Suprapubic skin (tissue), 4 donors: Measurements from ENCODE around the gene C2orf81. TPM values are rescaled to one million over a fixed set of nuclear protein-coding genes. Genes with fewer than 3 reads are reported as not detected.
"Not testable (repeated sequence)": the region's sequence is repeated elsewhere in the genome, so short reads cannot be mapped to it uniquely, and the experiment has no call there.

Experiments used
- DNase-seq, 2 donors: peaks; one replicate each; pipeline ENCODE4 v3.0.0-alpha.2; 2019; ENCODE audit warnings: low spot score in 2 of 2
- H3K27ac ChIP-seq: fragments of 200-600 bp; sonication (generic); one replicate; pipeline ENCODE4 v1.5.1; 2019
- H3K27me3 ChIP-seq: fragments of 200-600 bp; sonication (generic); one replicate; pipeline ENCODE4 v1.5.1; 2019
- H3K36me3 ChIP-seq: fragments of 200-600 bp; sonication (generic); one replicate; pipeline ENCODE4 v1.5.1; 2019
- H3K4me1 ChIP-seq: fragments of 200-600 bp; sonication (generic); one replicate; pipeline ENCODE4 v1.5.1; 2019
- H3K4me3 ChIP-seq: fragments of 200-600 bp; sonication (generic); one replicate; pipeline ENCODE4 v1.5.1; 2019; ENCODE audit warnings: mild to moderate bottlenecking
- H3K9me3 ChIP-seq: fragments of 200-600 bp; sonication (generic); one replicate; pipeline ENCODE4 v1.5.1; 2019
- EP300 ChIP-seq: sonication (generic); formaldehyde crosslinking; IDR thresholded peaks from one replicate; pipeline ENCODE4 v1.6.1; 2017; ENCODE audit warnings: antibody characterized with exemption
- POLR2A ChIP-seq, 2 donors: fragments of 450-650 bp; IDR thresholded peaks; one replicate each; pipeline ENCODE4 v1.6.1; 2017; ENCODE audit warnings: antibody characterized with exemption in 2 of 2, mild to moderate bottlenecking in 2 of 2, moderate library complexity in 2 of 2
- POLR2AphosphoS5 ChIP-seq, 3 donors: sonication (generic); formaldehyde crosslinking; IDR thresholded peaks; one replicate each; pipeline ENCODE4 v1.6.1; 2017; ENCODE audit warnings: antibody characterized with exemption in 3 of 3
- whole genome bisulfite sequencing: methylation state at CpG from one replicate; pipeline ENCODE4 v1.1.5; 2018; 5-methylcytosine and 5-hydroxymethylcytosine counted together
- total RNA-seq, 4 donors: library from RNA; depleted of rRNA; stranded (reverse); fragments of >200 nt; gene quantifications; one replicate each; pipeline ENCODE4 v1.1.0, GENCODE V29; 2016
- TF ChIP-seq, protein P1 (sequence below), 2 donors: fragments of 200-600 bp in 1 of 2; fragments of 450-650 bp in 1 of 2; sonication (generic) in 1 of 2; IDR thresholded peaks; one replicate each; pipeline ENCODE4 v1.5.1; 2016 to 2019; ENCODE audit warnings: antibody characterized with exemption in 2 of 2, mild to moderate bottlenecking in 1 of 2, moderate library complexity in 1 of 2

Gene C2orf81
- total RNA-seq, 4 donors from 2014 or later = 0.87 to 2.1 (median 1.4) TPM

DNA sequence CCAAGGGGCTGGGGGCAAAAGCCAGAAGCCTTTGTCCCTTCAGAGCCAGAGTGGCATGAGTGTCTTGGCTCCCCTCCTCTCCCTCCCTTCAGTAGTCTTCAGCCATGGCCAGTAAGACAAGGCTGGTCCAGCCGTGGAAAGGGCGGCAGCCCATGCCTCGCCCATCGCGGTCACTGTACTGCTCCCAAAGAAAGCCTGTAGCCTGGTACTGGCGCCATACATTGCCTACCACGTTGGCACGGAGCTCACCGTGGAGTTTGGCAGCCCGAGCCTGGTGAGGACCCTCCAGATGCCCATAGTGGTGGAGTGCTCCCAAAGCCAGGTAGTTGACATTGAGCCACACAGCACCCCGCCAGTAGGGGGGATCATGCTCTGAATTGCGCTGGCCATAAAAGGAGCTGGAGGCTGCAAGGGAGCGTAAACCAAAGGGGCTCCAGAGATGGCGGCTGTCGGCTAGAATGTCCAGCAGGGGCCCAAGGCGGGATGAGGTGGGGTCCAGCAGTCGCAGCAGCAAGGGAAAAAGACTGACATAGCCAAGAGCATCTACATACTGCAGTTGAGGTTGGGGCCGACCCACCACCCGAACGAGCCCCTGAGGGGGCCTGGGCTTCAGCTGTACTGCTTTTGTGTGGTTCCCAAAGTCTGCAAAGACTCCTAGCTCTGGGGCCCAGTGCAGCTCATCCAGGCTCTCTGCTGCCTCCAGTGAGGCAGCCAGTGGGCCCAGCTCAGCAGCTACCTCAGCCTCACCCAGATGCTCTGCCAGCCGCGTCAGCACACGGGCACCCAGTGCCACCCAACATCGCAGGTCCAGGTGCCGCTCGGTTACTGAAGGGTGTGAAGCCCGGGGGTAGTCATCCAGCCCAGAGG lies 40.0 kb upstream of the C2orf81 start:
- Histone ChIP-seq H3K4me3 (no peak overlapping the region), H3K27me3 (no peaks in the 10 kb centered on the region), H3K9me3 (no peaks in the 10 kb centered on the region), H3K27ac (no peak overlapping the region), H3K4me1 (peaks cover 39% of the 10 kb centered on the region), H3K36me3 (peaks cover 22% of the 10 kb centered on the region)
- no peak for DNase-seq
- WGBS = 93% methylated on average over 18 of the region's 27 CpGs
- TF ChIP-seq, protein P1, sequence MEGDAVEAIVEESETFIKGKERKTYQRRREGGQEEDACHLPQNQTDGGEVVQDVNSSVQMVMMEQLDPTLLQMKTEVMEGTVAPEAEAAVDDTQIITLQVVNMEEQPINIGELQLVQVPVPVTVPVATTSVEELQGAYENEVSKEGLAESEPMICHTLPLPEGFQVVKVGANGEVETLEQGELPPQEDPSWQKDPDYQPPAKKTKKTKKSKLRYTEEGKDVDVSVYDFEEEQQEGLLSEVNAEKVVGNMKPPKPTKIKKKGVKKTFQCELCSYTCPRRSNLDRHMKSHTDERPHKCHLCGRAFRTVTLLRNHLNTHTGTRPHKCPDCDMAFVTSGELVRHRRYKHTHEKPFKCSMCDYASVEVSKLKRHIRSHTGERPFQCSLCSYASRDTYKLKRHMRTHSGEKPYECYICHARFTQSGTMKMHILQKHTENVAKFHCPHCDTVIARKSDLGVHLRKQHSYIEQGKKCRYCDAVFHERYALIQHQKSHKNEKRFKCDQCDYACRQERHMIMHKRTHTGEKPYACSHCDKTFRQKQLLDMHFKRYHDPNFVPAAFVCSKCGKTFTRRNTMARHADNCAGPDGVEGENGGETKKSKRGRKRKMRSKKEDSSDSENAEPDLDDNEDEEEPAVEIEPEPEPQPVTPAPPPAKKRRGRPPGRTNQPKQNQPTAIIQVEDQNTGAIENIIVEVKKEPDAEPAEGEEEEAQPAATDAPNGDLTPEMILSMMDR (IDR thresholded peaks at IDR 0.05) = no peak
- no peak for TF ChIP-seq POLR2AphosphoS5 (IDR thresholded peaks at IDR 0.05)
- no peak for TF ChIP-seq POLR2A (IDR thresholded peaks at IDR 0.05)
- TF ChIP-seq EP300 = no peak

DNA sequence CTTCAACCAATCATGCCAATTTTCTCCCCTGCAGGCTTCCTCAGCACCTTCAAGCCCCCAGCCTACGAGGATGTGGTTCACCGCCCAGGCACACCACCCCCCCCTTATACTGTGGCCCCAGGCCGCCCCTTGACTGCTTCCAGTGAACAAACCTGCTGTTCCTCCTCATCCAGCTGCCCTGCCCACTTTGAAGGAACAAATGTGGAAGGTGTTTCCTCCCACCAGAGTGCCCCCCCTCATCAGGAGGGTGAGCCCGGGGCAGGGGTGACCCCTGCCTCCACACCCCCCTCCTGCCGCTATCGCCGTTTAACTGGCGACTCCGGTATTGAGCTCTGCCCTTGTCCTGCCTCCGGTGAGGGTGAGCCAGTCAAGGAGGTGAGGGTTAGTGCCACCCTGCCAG lies 38.8 kb upstream of the C2orf81 start:
- DNase-seq, H3K4me3 ChIP-seq, H3K9me3 ChIP-seq, H3K27ac ChIP-seq, H3K27me3 ChIP-seq: not testable (repeated sequence)
- 69% methylated on average over 8 of the region's 10 CpGs for WGBS
- H3K4me1 ChIP-seq = peaks cover 47% of the 10 kb centered on the region
- H3K36me3 ChIP-seq = peaks cover 22% of the 10 kb centered on the region

- not testable (repeated sequence) for H3K9me3 ChIP-seq, H3K27me3 ChIP-seq, DNase-seq, H3K27ac ChIP-seq
- Histone ChIP-seq H3K4me3 (peak overlapping the region; percentile 61), H3K36me3 (peaks cover 22% of the 10 kb centered on the region), H3K4me1 (peaks cover 48% of the 10 kb centered on the region)
- 72% methylated on average over 13 of the region's 13 CpGs for WGBS
Observed at GRCh38 chr2:74459503-74460118, 38.2 kb upstream of the C2orf81 start.

GRCh38 chr2:74458938-74459363 lies 37.5 kb upstream of the C2orf81 start:
- no peaks in the 10 kb centered on the region for H3K9me3 ChIP-seq
- H3K4me1 ChIP-seq = peaks cover 45% of the 10 kb centered on the region
- 0% methylated on average over 10 of the region's 10 CpGs for WGBS
- no peak for DNase-seq
- peaks cover 22% of the 10 kb centered on the region for H3K36me3 ChIP-seq
- H3K4me3 ChIP-seq = peak overlapping the region; percentile 61
- H3K27me3 ChIP-seq = no peaks in the 10 kb centered on the region
- peak overlapping the region; percentile 77 for H3K27ac ChIP-seq
- TF ChIP-seq EP300 (no peak), POLR2AphosphoS5 (IDR thresholded peaks at IDR 0.05) (no peak), POLR2A (IDR thresholded peaks at IDR 0.05) (no peak)
- TF ChIP-seq, protein P1 (IDR thresholded peaks at IDR 0.05) = no peak

GRCh38 chr2:74458132-74458937 lies 36.9 kb upstream of the C2orf81 start, which contains the start of gene WBP1:
Gene WBP1, plus strand, starts transcription at chr2:74458438. Its CDS starts 165 bp downstream, at chr2:74458603.
- Histone ChIP-seq H3K27ac (peak within 1 kb of the TSS; percentile 89), H3K27me3 (no peaks in the 10 kb centered on the region), H3K4me1 (peaks cover 42% of the 10 kb centered on the region), H3K9me3 (no peaks in the 10 kb centered on the region), H3K36me3 (peaks cover 22% of the 10 kb centered on the region), H3K4me3 (peak within 1 kb of the TSS; percentile 61)
- WGBS = 0% methylated on average over 6 of the region's 38 CpGs
- DNase-seq = peak; percentile 100
- TF ChIP-seq, protein P1 (IDR thresholded peaks at IDR 0.05) = no peak
- TF ChIP-seq POLR2A (IDR thresholded peaks at IDR 0.05) (peak in 1 of 2 donors; percentile 22), POLR2AphosphoS5 (IDR thresholded peaks at IDR 0.05) (peak in 2 of 3 donors; percentile 26 to 48), EP300 (no peak)
